ENCODE results near the gene DDX47. TPM values are rescaled to one million over a fixed set of nuclear protein-coding genes. Genes with fewer than 3 reads are reported as not detected.
A peak's percentile ranks its signal among the peaks of the same experiment; 100 is the strongest.
"Not testable (repeated sequence)": the region's sequence is repeated elsewhere in the genome, so short reads cannot be mapped to it uniquely, and the experiment has no call there.

DDX47 gene
- total RNA-seq, 1 experiment from 2014 or later: 115 TPM

GRCh38 chr12:12799163-12799920, 13.8 kb upstream of the DDX47 start:
- in situ Hi-C loops (cut with HindIII; ENCODE audit: low pct_unique_long_range_greater_than_20kb, low sequenced_read_pairs): no loop called here
- ATAC-seq (no peak), DNase-seq (ENCODE audit: low read depth, low spot score) (no peak)
- Histone ChIP-seq H3K27me3 (ENCODE audit: control insufficient read depth, insufficient read depth, low read length) (no peaks in the 10 kb centered on the region), H3K27ac (ENCODE audit: low read length) (peak overlapping the region; percentile 30; the same call in 1 of the 2 replicates), H3K4me1 (ENCODE audit: control insufficient read depth, insufficient read depth, low read length) (peaks cover 19% of the 10 kb centered on the region), H3K9me3 (ENCODE audit: control insufficient read depth, insufficient read depth, low read depth, low read length) (no peaks in the 10 kb centered on the region), H3K4me3 (ENCODE audit: low read depth in 2 of 2, low read length in 2 of 2) (no peak overlapping the region), H3K36me3 (ENCODE audit: control insufficient read depth, insufficient read depth, low read length) (no peaks in the 10 kb centered on the region)
- BruUV-seq (replicated peaks): no TSS peak
- POLR2A ChIA-PET: no interaction called here
- intact Hi-C loops (cut with micrococcal nuclease; ENCODE audit: unreplicated experiment): no loop called here
- no peak for TF ChIP-seq CTCF (IDR thresholded peaks at IDR 0.05)
- TF ChIP-seq POLR2AphosphoS5 (IDR thresholded peaks at IDR 0.05; ENCODE audit: low read depth, low read length): no peak
- no peak for TF ChIP-seq TCF7L2 (IDR thresholded peaks at IDR 0.05; ENCODE audit: low read depth, low read length)
- TF ChIP-seq SIN3A (IDR thresholded peaks at IDR 0.05; ENCODE audit: borderline replicate concordance, insufficient read depth, low read depth, low read length): no peak
- no peak for TF ChIP-seq REST (IDR thresholded peaks at IDR 0.05; ENCODE audit: insufficient read depth in 1 of 2, low read depth in 2 of 2, low read length in 1 of 2)
- CTCF ChIA-PET: no interaction called here

GRCh38 chr12:12800406-12801180, 12.6 kb upstream of the DDX47 start:
- DNase-seq (ENCODE audit: low read depth, low spot score) (no peak), ATAC-seq (no peak)
- H3K36me3 ChIP-seq (ENCODE audit: control insufficient read depth, insufficient read depth, low read length): no peaks in the 10 kb centered on the region
- no peaks in the 10 kb centered on the region for H3K9me3 ChIP-seq (ENCODE audit: control insufficient read depth, insufficient read depth, low read depth, low read length)
- H3K27me3 ChIP-seq (ENCODE audit: control insufficient read depth, insufficient read depth, low read length): no peaks in the 10 kb centered on the region
- intact Hi-C loops (cut with micrococcal nuclease; ENCODE audit: unreplicated experiment) (no loop called here), in situ Hi-C loops (cut with HindIII; ENCODE audit: low pct_unique_long_range_greater_than_20kb, low sequenced_read_pairs) (no loop called here)
- no TSS peak for BruUV-seq (replicated peaks)
- CTCF ChIA-PET: no interaction called here
- H3K4me1 ChIP-seq (ENCODE audit: control insufficient read depth, insufficient read depth, low read length): peaks cover 23% of the 10 kb centered on the region
- no peak for TF ChIP-seq POLR2AphosphoS5 (IDR thresholded peaks at IDR 0.05; ENCODE audit: low read depth, low read length)
- TF ChIP-seq SIN3A (IDR thresholded peaks at IDR 0.05; ENCODE audit: borderline replicate concordance, insufficient read depth, low read depth, low read length): no peak
- TF ChIP-seq REST (IDR thresholded peaks at IDR 0.05; ENCODE audit: insufficient read depth in 1 of 2, low read depth in 2 of 2, low read length in 1 of 2): no peak
- no peak for TF ChIP-seq CTCF (IDR thresholded peaks at IDR 0.05)
- TF ChIP-seq TCF7L2 (IDR thresholded peaks at IDR 0.05; ENCODE audit: low read depth, low read length): no peak
- peak overlapping the region; percentile 59; the same call in 1 of the 2 replicates for H3K27ac ChIP-seq (ENCODE audit: low read length)
- POLR2A ChIA-PET: interaction anchor here (0.6 kb wide), 1 partner anchor 414 kb away, joined by 3 read pairs; no protein-coding TSS in a partner anchor
- H3K4me3 ChIP-seq (ENCODE audit: low read depth in 2 of 2, low read length in 2 of 2): no peak overlapping the region

GRCh38 chr12:12801656-12802055, 11.5 kb upstream of the DDX47 start:
- H3K36me3 ChIP-seq (ENCODE audit: control insufficient read depth, insufficient read depth, low read length); H3K27ac ChIP-seq (ENCODE audit: low read length); BruUV-seq (replicated peaks); H3K9me3 ChIP-seq (ENCODE audit: control insufficient read depth, insufficient read depth, low read depth, low read length); H3K4me3 ChIP-seq (ENCODE audit: low read depth in 2 of 2, low read length in 2 of 2); ATAC-seq; CTCF ChIA-PET; intact Hi-C loops (cut with micrococcal nuclease; ENCODE audit: unreplicated experiment); H3K27me3 ChIP-seq (ENCODE audit: control insufficient read depth, insufficient read depth, low read length); DNase-seq (ENCODE audit: low read depth, low spot score); in situ Hi-C loops (cut with HindIII; ENCODE audit: low pct_unique_long_range_greater_than_20kb, low sequenced_read_pairs): not testable (repeated sequence)
- H3K4me1 ChIP-seq (ENCODE audit: control insufficient read depth, insufficient read depth, low read length): peaks cover 23% of the 10 kb centered on the region
- POLR2A ChIA-PET: interaction anchor here (0.7 kb wide), 1 partner anchor 79 kb away, joined by 16 read pairs; no protein-coding TSS in a partner anchor
